Stimulated activated CD4-positive, alpha-beta T cell treated with anti-CD3 and anti-CD28 coated beads, Interleukin-4, amount 100 ng/mL, for 4 hours (primary cell): ENCODE data around the gene SLC12A1.

ENCODE experiments used
- DNase-seq, 2 experiments: peaks; one replicate each; pipeline ENCODE4 v3.0.0-alpha.2; 2020

SLC12A1 gene

DNA sequence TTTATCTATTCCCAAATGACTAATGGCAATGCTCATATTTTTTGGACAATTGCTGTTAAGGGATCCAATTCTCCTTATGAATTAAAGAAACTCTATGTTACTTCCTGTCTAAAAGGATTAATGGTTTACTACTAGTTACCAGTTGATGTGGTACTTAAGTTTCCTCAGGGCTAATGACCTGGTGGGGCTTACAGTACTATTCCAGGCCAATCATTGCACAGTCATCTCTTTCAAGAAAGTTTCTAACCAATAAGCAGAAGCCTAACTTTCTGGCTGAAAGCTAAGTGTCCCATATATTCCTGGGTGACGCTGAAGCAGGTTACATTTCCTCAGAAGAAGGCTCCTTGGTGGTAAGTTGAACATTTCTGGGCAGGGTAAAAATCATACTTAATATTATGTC lies at the start of gene SLC12A1:
Gene SLC12A1 (plus strand): TSS at position 322 of the 400 bp plus-strand sequence. CDS start 1,418 bp downstream, outside the sequence.
- no peak for DNase-seq

DNA sequence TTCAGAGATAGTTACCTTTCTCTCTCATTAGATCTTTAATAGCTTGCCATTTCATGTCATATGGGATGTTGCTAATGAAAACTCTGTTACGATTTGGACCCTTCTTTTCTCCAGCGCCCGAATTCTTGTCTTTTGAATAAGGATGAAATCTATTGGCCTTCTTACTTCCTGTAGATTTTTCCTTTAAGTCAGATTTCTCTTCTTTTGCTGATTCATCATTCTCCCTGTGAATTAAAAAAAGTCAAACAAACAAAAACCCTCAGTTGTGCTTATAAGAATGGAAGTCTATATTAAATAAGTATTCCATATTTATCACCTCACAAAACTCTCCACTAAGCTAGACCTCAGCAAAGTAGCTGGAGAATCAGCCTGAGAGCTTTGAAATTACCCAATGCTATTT lies 37.5 kb upstream of the SLC12A1 start:
- no peak for DNase-seq

GRCh38 chr15:48170981-48171380 lies 35.1 kb upstream of the SLC12A1 start:
- DNase-seq: no peak

DNA sequence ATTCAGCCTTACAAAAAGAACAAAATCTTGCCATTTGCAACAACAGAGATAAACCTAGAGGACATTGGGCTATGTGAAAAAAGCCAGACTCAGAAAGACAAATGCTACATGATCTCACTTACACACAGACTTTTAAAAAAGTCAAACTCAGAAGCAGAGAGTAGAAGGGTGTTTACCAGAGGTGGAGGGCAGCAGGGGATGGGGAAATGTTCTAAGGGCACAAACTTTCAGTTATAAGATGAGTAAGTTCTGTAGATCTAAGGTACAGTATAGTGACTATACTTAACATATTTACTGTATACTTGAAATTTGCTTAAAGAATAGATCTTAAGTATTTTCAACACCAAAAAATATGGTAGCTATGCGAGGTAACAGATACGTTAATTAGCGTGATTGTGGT lies 31.0 kb upstream of the SLC12A1 start:
- no peak for DNase-seq

DNA sequence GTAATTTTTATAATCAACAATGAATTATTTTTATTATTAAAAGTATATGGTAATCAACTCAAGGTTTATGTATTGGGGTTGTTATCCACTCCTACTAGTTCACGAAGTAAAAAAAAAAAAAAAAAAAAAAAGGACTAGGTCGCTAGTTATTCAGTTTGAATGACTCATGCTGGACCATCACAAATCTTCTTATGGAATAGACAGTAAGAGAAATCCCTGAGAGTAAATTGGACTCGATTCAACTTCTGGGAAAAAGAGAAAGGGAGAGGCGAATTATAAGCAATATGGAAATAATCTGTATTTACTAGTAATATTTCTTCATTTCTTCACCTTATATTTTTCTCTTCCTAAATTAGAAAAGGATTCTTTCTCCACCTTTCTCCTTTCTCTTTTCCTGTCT lies 30.0 kb upstream of the SLC12A1 start:
- no peak for DNase-seq

- no peak for DNase-seq
These were observed 29.1 kb upstream of the SLC12A1 start for GRCh38 chr15:48176957-48177356.

DNA sequence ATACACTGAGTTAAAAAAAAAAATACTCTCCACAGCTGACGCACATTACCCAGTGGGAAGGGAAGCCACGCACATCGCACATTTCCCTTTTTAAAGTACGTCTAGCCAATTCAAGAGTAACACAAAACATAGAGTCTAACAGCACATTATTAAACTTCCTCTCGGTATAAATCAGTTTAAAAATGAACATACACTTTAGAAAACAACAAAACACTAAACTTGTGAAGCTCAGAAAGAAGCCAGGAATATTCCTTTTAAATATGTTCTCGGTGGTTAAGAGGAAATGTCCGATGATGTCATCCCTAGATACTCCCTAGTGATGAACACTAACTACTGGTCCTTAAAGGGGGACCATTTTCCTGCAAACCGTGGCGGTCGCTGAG lies 28.7 kb upstream of the SLC12A1 start:
- no peak for DNase-seq

- peak; percentile 63 to 69 for DNase-seq
These were observed 28.1 kb upstream of the SLC12A1 start, which contains the start of gene MYEF2 for GRCh38 chr15:48177766-48178647. MYEF2 (minus strand) TSS chr15:48178295; CDS start chr15:48178237, 58 bp downstream.

- DNase-seq: no peak
These were observed 27.5 kb upstream of the SLC12A1 start for GRCh38 chr15:48178648-48178931.

DNA sequence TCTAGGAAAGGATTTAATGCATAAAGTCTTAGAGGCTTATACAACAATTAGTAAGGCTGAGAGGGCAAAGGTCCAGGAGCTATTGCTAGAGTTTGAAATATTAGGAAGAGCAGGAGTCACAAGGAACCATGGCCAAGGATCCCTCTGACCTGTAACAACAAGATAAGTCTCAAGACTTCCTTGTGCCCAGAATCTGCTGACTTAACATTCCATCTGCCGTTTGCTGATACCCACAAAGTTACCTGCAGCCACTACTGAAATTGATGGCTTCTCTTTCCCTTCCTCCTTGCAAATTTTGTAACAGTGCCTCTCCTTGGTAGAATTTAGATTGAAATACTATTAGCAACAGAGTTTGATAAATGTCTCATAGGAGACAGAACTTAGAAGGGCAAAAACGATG lies 23.4 kb upstream of the SLC12A1 start:
- no peak for DNase-seq

DNA sequence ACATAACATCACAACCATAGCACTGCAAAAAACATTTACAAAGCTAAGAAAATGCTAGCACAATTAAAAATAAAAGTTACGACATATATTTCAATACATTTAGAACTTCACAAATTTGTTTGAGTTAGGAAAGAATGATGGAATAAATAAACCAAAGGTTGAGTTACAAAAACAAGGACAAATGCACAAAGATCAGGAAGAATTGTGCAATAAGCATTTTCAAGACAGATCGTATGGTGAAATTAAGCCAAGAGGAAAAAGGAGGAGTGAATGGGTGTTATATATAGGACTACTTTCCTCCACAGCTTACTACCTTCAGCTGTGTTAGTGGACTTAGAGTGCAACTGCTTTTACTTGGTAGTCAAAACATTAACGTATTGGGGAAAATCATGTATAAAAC lies 20.6 kb upstream of the SLC12A1 start:
- no peak for DNase-seq

DNA sequence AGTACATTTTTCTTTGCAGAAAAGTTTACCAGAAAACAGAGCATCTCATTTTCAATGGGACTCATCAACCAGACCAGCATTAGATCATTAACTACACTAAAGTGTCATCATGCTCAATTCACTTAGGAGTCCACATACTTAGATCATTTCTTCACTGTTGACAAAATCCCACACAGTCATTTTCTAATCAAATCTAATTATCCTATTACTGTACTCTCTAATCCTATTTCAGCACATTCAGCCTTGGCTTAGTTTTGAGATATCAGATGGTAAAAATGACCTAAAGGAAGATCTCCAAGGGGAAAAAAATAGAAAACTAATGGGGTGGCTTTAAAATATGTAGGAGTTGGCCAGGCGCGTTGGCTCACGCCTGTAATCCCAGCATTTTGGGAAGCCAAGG lies 19.8 kb upstream of the SLC12A1 start:
- DNase-seq: no peak

DNA sequence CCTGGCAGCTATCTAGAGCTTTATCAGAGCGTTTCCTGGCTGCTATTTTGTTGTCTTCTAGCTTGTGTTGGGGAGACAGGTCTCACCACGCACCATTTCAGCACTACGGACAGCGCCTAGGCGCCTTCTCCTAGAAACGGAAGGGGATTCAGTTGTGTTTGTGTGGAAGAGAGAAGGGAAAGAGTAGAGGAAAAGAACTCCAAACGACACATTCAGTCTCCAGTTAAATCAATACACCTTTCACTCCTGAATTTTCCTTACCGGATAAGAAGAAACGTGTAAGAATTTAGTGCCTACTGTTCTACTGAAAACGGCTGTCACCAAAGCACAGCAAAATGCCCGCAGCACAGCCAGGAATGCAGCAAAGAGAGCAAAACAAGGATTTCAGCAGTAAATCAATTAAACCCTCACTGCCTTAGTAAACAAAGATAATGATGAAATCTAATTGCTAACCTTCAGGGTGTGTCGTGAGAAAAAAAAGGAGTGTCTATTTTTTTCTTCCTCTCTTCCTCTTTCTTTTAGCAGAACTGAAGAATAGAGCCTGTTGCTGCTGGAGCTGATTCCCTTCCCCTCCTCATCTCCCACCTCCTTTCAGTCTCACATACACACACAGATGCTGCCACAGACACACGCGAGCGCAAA lies 15.0 kb upstream of the SLC12A1 start:
- peak in 1 of 2 experiments; percentile 31 for DNase-seq

DNA sequence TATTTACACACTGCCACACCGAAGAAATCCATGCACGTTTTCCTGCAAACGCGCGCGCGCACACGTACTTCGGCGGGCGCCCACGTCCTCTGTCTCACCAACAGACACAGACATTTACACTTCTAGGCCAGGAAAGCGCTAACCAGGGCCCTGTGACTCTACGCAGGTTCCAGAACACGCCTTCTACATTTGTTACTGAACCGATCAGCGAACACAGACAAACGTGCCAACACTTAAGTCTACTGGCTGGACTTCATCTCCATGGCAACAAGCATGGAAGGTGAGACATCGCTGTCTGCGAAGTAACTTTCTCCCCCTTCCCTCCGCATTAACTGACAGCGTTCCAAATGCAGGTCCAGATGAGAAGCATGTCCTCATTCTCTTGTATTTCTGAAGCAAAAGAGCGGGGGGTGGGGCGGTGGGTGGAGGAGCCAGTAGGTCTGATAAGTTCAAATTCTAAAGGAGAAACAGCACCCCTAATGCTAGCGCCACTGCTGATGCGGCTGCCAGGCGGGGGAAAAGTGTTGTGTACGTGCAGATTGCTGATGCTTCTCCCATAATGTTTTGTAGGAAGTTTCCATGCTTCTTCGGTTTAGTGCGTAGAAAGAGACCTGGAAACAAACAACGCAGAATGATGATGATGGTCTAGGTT lies 14.4 kb upstream of the SLC12A1 start, which contains the start of gene CTXN2:
Gene CTXN2 (plus strand): TSS at position 92 of the 652 bp plus-strand sequence. CDS start 9,636 bp downstream, outside the sequence.
- DNase-seq: no peak

GRCh38 chr15:48202068-48202467 lies 4.0 kb upstream of the SLC12A1 start:
- DNase-seq: no peak

DNA sequence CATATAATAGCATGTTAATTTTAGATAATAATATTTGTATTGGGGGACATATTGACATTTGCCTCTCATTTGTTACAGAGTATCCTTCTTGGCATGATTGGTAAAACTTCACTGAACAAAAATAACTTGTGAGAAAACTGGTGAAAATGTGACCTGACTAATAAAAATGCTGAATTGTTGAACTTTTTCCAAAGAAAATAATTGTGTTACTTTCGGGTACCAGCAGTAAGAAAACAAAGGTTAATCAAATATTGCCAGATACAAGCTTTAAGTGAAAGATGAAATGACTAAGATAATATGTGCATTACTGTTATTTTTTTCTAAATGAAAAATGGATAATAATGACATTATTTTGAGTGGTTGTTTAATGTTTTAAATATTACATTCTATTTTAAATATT lies 15.2 kb downstream of the SLC12A1 start:
- DNase-seq: no peak

DNA sequence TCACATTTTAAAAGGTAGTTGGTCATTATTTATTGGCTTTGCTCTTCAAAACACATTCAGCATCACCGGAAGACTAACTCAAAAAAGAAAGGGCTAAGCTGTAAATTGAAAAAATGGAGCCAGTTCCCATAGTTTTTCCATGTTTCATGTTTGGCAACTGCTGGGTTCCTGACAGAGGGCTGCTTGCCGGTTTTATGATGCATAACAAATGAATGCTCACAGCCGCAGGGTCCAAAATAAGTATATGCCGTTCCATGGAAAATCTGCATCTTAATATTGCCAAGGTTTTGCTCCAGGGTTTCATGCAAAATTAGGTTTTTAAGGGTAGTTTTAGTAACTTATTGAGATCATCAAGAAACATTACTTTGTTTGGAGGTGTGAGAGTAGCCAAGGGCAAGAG lies 15.8 kb downstream of the SLC12A1 start:
- no peak for DNase-seq

- DNase-seq: no peak
These were observed 16.5 kb downstream of the SLC12A1 start for GRCh38 chr15:48222627-48223026.

GRCh38 chr15:48225771-48226170 lies 19.7 kb downstream of the SLC12A1 start:
- DNase-seq: no peak

- DNase-seq: no peak
These were observed 24.4 kb downstream of the SLC12A1 start for GRCh38 chr15:48230498-48230897.

GRCh38 chr15:48233246-48233645 lies 27.1 kb downstream of the SLC12A1 start:
- no peak for DNase-seq

DNA sequence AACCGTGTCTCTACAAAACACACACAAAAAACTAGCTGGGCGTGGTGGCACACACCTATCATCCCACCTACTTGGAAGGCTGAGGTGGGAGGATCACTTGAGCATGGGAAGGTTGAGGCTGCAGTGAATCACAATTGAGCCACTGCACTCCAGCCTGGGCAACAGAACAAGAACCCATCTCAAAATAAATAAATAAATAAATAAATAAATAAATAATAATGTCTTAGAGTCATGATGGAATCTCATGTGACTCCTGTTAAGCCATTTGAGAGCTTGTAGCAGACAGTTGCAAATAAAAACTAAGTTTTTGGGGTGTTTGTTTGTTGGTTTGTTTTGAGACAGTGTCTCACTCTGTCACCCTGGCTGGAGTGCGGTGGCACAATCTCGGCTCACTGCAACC lies 33.2 kb downstream of the SLC12A1 start:
- DNase-seq: no peak

GRCh38 chr15:48242015-48242414 lies 35.9 kb downstream of the SLC12A1 start:
- DNase-seq: no peak

GRCh38 chr15:48242535-48242934 lies 36.4 kb downstream of the SLC12A1 start:
- DNase-seq: no peak
